ENCODE measurements around the gene SCARF2.
"Not testable (repeated sequence)": the region's sequence is repeated elsewhere in the genome, so short reads cannot be mapped to it uniquely, and the experiment has no call there.

The SCARF2 gene

GRCh38 chr22:20463324-20464095 lies 25.9 kb upstream of the SCARF2 start:
- DNase-seq = peak; percentile 55

GRCh38 chr22:20459862-20460261 lies 22.2 kb upstream of the SCARF2 start:
- DNase-seq = no peak

- DNase-seq = no peak
Measured at GRCh38 chr22:20459152-20459542, 21.5 kb upstream of the SCARF2 start.

DNA sequence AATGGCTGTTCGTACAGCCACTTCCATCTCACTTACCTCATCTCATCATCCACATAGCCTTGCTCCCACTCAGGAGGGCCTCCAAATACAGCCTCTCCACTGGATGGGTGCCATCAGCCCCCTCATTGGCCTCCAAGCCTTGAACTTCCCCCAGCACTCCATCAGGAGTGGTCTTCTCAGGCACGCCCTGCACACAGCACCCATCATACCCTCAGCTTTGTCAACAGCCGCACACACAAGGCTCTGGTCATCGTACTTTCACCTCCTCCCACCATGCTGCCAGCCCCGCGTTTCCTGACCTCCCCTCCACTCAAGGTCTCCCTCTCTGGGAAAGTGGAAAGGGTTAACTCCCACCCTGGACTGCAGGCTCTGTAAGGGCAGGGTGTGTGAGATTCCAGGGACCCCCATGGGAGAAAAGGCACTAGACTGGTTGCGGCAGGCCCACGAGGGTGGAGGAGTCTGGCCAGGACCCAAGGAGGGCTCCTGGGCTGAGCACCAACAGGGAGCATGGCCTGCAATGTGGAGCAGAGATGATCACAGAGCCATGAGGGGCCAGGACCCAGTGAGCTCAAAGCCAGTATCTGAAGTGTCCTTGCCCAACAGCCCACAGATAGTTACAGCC lies 21.0 kb upstream of the SCARF2 start:
- no peak for DNase-seq

DNA sequence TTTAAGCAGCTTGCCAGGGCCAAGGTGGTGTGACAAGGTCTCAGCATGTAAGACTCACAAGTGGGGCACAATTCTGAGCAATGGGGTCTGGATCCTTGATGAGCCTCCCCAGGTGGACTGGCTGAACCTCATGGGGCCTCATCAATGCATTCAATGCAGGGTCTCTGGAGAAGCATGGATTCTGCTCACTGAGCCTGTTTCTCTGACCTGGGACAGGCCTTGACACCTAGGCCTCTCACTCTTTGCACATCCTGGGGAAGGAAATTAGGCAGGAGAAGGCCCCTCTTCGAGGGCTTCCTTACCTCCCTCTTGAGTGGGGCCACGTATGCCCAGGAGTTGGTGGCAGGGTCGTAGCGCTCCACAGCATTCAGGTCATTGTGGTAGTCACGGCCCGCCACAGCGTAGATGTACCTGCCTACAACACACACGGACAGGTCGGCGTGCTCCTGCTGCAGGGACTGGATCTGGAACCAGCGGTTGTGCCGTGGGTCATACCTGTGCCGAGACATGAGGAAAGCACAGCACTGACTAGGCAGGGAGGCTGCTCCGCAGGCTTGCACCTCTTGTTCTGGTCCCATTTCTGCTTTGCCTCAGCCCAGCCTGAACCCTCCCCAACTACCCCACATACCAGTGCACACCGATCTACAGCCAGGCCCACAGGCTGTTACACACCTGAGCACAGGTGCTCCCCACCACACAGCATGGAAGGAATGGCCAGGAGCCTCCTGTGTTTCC lies 20.0 kb upstream of the SCARF2 start:
- DNase-seq = no peak

GRCh38 chr22:20456722-20457076 lies 19.1 kb upstream of the SCARF2 start:
- DNase-seq = no peak

- peak; percentile 22 for DNase-seq
Measured at GRCh38 chr22:20456064-20456721, 18.6 kb upstream of the SCARF2 start.

DNA sequence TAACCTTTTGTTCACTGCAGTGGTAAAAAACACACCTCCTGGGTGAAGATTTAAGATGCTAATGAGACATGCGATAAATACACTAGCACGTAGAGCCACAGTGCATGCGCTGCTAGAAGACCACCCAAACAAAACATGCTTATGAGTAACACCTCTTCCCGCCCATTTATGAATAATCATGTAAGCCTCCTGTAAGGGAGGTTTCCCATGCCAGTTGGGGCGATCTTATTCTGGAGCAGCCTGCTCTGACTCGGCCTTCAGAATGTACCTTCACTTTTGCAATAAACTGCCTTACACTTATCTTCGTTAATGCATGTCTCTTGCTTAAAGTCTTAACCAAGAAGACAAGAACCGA lies 18.1 kb upstream of the SCARF2 start:
- DNase-seq = no peak

DNA sequence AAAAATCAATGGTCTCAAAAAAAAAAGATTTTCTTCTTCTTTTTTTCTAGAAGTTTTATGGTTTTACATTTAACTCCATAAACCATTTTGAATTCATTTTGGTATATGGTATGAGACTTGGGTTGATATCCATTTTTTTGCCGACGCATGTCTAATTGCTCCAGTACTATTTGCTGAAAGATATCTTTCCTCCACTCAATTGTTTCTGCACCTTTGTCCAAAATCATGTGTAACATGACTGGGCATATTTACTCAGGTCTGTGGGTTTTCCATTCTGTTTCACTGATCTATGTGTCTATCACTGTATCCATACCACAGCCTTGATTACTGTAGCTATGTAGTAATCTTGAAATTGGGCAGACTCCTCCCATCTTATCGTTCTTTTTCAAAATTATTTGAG lies 15.6 kb upstream of the SCARF2 start:
- DNase-seq = no peak

- DNase-seq = no peak
Measured at GRCh38 chr22:20451920-20452319, 14.3 kb upstream of the SCARF2 start.

DNA sequence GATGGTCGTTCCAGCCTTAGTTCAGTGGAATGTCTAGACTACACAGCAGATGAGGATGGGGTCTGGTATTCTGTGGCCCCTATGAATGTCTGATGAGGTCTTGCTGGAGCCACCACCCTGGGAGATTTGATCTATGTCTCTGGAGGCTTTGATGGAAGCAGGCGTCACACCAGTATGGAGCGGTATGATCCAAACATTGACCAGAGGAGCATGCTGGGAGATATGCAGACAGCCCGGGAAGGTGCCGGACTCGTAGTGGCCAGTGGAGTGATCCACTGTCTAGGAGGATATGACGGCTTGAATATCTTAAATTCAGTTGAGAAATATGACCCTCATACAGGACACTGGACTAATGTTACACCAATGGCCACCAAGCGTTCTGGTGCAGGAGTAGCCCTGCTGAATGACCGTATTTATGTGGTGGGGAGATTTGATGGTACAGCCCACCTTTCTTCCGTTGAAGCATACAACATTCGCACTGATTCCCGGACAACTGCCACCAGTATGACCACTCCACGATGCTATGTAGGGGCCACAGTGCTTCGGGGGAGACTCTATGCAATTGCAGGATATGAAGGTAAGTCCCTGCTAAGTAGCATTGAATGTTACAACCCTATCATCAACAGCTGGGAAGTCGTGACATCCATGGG lies 13.6 kb upstream of the SCARF2 start:
- DNase-seq = not testable (repeated sequence)

GRCh38 chr22:20450551-20450906 lies 12.9 kb upstream of the SCARF2 start:
- DNase-seq = no peak

- no peak for DNase-seq
Measured at GRCh38 chr22:20449819-20450550, 12.4 kb upstream of the SCARF2 start.

DNA sequence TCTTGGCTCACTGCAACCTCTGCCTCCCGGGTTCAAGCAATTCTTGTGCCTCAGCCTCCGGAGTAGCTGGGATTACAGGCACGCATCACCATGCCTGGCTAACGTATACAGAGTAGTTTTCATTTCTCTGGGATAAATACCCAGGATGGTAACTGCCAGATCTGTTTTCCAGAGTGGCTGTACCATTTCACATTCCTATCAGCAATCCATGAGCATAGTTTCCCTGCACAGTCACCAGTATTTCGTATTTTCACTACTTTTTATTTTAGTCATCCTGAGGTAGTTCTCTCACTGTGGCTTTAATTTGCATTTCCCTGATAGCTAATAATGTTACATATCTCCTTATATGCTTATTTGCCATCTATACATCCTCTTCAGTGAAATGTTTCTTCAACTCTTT lies 11.0 kb upstream of the SCARF2 start:
- DNase-seq = no peak

DNA sequence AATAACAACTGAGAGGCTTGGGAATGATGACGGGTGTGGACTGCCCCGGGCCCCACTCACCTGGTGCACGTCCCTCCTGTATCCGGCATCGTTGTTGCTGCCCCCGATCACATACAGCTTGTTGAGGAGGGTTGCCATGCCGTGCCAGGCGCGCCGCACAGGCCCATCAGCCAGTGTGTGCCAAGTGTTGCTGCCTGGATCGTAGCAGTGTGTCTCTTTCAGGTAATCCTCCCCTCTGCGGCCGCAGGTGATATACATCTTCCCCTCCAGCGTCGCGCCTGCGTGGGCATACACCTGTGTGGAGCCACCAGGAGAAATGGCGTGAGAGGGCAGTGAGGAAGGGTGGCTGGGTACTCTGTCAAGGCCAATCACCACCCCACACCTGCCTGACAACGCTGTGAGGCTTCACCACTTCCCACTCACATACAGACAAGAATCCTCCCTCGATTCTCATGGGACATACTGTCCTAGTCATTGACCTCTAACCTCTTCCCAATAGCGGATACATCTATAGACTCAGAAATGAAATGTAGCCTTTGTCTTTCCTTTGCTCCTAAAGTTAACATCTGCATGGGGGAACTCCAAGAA lies 8.9 kb upstream of the SCARF2 start:
- DNase-seq = no peak

DNA sequence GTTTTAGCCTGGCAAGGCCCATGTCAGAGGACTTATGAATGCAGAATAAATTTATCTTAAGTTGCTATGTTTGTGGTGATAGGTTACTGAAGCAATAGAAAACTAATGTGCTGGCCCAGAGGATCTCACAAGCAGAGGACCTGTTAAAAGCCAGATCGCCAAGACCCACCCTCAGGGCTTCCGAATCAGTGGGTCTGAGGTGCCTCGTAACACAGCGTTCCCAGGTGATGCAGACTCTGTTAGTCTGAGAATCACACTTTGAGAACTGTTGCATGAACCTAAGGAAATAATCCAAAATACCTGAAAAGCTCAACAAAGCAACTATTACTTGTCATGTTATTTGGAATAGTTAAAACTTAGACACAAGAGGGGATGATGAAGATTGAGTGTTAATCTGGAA lies 6.7 kb upstream of the SCARF2 start:
- DNase-seq = no peak

GRCh38 chr22:20442485-20443284 lies 5.1 kb upstream of the SCARF2 start:
- DNase-seq = no peak

DNA sequence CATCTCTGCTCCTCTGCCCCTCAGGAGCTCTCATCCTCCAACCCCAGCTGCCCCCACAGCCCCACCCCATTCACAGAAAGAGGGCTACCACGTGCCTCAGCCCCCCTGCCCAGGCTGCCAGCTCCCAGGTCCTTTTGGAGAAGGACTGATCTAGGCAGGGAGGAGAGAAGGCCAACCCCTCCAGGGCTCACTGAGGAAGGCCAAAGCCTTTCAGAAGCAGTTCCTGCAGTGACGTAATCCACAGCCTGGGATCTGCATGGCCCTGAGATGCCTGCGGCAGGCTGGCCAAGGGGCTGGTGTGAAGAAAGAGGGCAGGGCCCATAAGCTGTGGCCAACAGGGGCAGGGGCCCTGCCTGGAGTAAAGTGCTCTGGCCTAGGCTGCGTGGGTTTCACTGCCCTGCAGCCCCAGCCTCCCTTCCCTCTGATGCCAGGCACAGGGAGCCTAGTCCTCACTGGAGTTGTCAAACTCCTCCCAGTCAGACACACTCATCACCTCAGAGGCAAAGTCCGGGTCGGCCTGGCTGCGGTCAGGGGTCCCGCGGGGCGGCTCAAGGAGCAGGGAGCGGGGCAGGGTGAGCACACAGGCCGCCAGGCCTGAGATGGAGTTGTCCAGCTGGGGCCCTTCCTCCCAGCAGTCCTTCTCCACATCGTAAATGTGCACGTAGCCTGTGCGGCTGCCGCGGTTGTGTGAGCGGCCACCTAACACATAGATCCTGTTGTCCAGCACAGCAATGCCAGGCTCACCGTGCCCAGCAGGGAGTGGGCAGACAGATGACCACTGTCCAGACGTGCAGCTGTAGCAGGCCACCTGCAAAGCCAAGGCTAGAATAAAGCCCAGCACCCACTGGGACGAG lies 4.2 kb upstream of the SCARF2 start:
- no peak for DNase-seq

DNA sequence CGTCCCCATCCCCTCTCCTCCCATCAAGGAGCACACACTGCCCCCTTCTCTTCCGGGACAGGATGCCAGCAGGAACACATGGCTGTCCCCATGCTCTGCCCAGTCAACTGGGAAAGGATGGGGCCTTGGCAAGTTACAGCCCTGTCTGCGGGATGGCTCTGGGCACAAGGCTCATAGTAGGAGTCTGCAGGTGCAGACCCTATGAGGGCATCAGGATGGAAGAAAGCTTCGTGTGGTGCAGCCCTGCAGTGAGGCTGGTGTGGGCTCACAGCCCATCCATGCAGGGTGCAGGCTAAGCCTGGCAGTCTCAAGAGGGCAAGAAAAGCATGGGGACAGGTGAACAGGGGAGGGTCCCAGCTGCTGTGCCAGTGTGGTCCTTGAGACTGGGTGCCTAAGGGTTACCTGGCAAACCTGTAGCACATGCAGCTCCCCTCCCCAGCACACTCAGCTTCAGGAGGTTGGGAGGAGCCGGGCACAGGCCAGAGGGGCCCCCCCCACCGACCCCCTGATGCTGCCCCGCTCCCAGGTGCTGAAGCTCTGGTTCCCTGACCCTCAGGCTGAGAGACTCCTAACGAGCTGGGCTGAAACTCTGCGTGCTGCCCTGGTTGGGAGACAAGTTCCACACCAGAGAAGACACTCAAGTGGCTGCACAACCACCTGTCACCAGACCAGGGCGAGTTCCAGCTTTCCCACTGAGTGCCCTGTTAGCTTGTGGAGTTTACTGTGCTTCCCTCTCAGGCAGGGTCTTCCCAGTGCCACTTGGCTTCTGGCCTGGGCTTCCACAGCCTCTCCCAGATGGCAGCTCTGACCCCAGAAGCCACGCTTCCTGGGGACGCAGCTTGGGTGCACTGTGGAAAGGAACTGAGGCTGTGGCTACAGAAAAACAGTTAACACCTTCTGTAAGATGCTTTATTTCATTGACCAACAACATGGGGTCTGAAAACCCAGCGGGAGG lies 3.3 kb upstream of the SCARF2 start:
- peak; percentile 38 for DNase-seq
